ENCODE data around the gene RGS16. TPM values are rescaled to one million over a fixed set of nuclear protein-coding genes. Genes with fewer than 3 reads are reported as not detected.

Gene RGS16
- polyA plus RNA-seq, 1 of the 3 experiments (the other 2 are of a cell fraction), result 0.79 TPM

DNA sequence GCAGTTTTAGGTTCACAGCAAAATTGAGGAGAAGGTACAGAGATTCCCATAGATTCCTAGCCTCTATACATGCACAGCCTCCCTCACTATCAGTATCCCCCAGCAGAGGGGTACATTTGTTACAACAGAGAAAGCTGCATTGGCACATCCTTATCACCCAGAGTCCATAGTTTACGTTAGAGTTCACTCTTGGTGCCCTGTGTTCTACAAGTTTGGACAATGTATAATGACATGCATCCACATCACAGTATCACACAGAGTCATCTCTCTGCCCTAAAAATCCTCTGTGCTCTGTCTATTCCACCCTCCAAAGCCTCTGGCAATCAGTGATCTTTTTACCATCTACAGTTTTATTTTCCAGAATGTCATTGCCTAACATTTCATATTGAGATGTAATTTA is 22.3 kb upstream of the RGS16 start:
- Histone ChIP-seq H3K4me2 (no peak overlapping the region), H3K9me2 (no peaks in the 10 kb centered on the region), H3K79me2 (ENCODE audit: insufficient read depth) (no peaks in the 10 kb centered on the region), H4K20me1 (ENCODE audit: insufficient read depth) (no peaks in the 10 kb centered on the region), H3K9ac (no peak overlapping the region), H3K9me3 (no peaks in the 10 kb centered on the region), H3K4me1 (ENCODE audit: control insufficient read depth in 1 of 2, insufficient read depth in 2 of 2, low read depth in 1 of 2, low read length in 1 of 2) (peaks cover 7 to 18% of the 10 kb centered on the region in 2 experiments; a peak in 3 of 4 replicates), H2AFZ (ENCODE audit: low read depth) (no peak overlapping the region), H3K36me3 (replicated peaks in 1 of 2; ENCODE audit: control insufficient read depth in 1 of 2, insufficient read depth in 2 of 2, low read length in 1 of 2) (no peaks in the 10 kb centered on the region), H3K27me3 (ENCODE audit: insufficient read depth) (no peaks in the 10 kb centered on the region), H3K27ac (ENCODE audit: low read depth in 2 of 2, low read length in 1 of 2) (no peak overlapping the region; a peak in 1 of 4 replicates), H3F3A (replicated peaks; ENCODE audit: insufficient read depth) (no peaks in the 10 kb centered on the region), H3K4me3 (ENCODE audit: low read depth in 2 of 2, low read length in 1 of 2) (no peak overlapping the region)
- 36% methylated on average over 1 of the region's 1 CpG for WGBS (ENCODE audit: low lambda C conversion rate)
- TF ChIP-seq TCF12 (IDR thresholded peaks at IDR 0.05) (no peak), RCOR1 (IDR thresholded peaks at IDR 0.05; ENCODE audit: low read length) (0 out of 2 replicates have a peak, but pooled peaks have one; percentile 17)
- CTCF ChIA-PET, result interaction anchor here (1.5 to 2.0 kb wide), 3 partner anchors 10 to 158 kb away, joined by 4 to 9 read pairs (median 6); no protein-coding TSS in a partner anchor
- POLR2A ChIA-PET, result no interaction called here
- no peak for DNase-seq

- ChIA-PET CTCF (interaction anchor here (1.5 to 1.6 kb wide), 2 partner anchors 10 to 159 kb away, joined by 4 to 6 read pairs; no protein-coding TSS in a partner anchor), POLR2A (no interaction called here)
- Histone ChIP-seq H3K79me2 (ENCODE audit: insufficient read depth) (no peaks in the 10 kb centered on the region), H3K4me1 (ENCODE audit: control insufficient read depth in 1 of 2, insufficient read depth in 2 of 2, low read depth in 1 of 2, low read length in 1 of 2) (peaks cover 7 to 17% of the 10 kb centered on the region in 2 experiments; a peak in 3 of 4 replicates), H3F3A (replicated peaks; ENCODE audit: insufficient read depth) (no peaks in the 10 kb centered on the region), H4K20me1 (ENCODE audit: insufficient read depth) (no peaks in the 10 kb centered on the region), H3K36me3 (replicated peaks in 1 of 2; ENCODE audit: control insufficient read depth in 1 of 2, insufficient read depth in 2 of 2, low read length in 1 of 2) (no peaks in the 10 kb centered on the region), H3K27me3 (ENCODE audit: insufficient read depth) (no peaks in the 10 kb centered on the region), H3K9me3 (0 out of 2 replicates have a peak, but pooled peaks cover 3% of the 10 kb centered on the region), H2AFZ (ENCODE audit: low read depth) (no peak overlapping the region), H3K9ac (no peak overlapping the region), H3K4me2 (no peak overlapping the region), H3K27ac (ENCODE audit: low read depth in 2 of 2, low read length in 1 of 2) (no peak overlapping the region), H3K4me3 (ENCODE audit: low read depth in 2 of 2, low read length in 1 of 2) (no peak overlapping the region), H3K9me2 (no peaks in the 10 kb centered on the region)
- no peak for DNase-seq
- TF ChIP-seq TEAD4 (IDR thresholded peaks at IDR 0.05; ENCODE audit: borderline replicate concordance, insufficient read depth) (no peak), NFIC (IDR thresholded peaks at IDR 0.05; ENCODE audit: borderline replicate concordance) (no peak), RAD21 (IDR thresholded peaks at IDR 0.05; ENCODE audit: low read length) (no peak), TCF12 (IDR thresholded peaks at IDR 0.05) (peak; percentile 78), FOSL2 (IDR thresholded peaks at IDR 0.05; ENCODE audit: borderline replicate concordance, low read depth) (peak; percentile 57; the same call in 1 of the 2 replicates), SMC3 (IDR thresholded peaks at IDR 0.05; ENCODE audit: low read depth, low read length) (no peak), EZH2phosphoT487 (IDR thresholded peaks at IDR 0.05; ENCODE audit: borderline replicate concordance, low read depth) (no peak), CHD2 (IDR thresholded peaks at IDR 0.05; ENCODE audit: low read length, partially characterized antibody) (no peak), JUND (IDR thresholded peaks at IDR 0.05) (0 out of 2 replicates have a peak, but pooled peaks have one; percentile 6), RCOR1 (IDR thresholded peaks at IDR 0.05; ENCODE audit: low read length) (no peak)
- TF ChIP-seq, protein P1, sequence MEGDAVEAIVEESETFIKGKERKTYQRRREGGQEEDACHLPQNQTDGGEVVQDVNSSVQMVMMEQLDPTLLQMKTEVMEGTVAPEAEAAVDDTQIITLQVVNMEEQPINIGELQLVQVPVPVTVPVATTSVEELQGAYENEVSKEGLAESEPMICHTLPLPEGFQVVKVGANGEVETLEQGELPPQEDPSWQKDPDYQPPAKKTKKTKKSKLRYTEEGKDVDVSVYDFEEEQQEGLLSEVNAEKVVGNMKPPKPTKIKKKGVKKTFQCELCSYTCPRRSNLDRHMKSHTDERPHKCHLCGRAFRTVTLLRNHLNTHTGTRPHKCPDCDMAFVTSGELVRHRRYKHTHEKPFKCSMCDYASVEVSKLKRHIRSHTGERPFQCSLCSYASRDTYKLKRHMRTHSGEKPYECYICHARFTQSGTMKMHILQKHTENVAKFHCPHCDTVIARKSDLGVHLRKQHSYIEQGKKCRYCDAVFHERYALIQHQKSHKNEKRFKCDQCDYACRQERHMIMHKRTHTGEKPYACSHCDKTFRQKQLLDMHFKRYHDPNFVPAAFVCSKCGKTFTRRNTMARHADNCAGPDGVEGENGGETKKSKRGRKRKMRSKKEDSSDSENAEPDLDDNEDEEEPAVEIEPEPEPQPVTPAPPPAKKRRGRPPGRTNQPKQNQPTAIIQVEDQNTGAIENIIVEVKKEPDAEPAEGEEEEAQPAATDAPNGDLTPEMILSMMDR (IDR thresholded peaks at IDR 0.05), result no peak
- TF ChIP-seq, protein P2, sequence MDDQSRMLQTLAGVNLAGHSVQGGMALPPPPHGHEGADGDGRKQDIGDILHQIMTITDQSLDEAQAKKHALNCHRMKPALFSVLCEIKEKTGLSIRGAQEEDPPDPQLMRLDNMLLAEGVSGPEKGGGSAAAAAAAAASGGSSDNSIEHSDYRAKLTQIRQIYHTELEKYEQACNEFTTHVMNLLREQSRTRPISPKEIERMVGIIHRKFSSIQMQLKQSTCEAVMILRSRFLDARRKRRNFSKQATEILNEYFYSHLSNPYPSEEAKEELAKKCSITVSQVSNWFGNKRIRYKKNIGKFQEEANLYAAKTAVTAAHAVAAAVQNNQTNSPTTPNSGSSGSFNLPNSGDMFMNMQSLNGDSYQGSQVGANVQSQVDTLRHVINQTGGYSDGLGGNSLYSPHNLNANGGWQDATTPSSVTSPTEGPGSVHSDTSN (IDR thresholded peaks at IDR 0.05), result peak; percentile 53
- 33% methylated on average over 1 of the region's 1 CpG for WGBS (ENCODE audit: low lambda C conversion rate)
These were observed 21.7 kb upstream of the RGS16 start for GRCh38 chr1:182625719-182626504.
